Measurements from ENCODE around the gene R3HDM4.

GRCh38 chr19:920051-920864 lies 7.2 kb upstream of the R3HDM4 start:
- peak; percentile 15; the same call in 1 of the 2 replicates for TF ChIP-seq CTCF (IDR thresholded peaks at IDR 0.05)
- TF ChIP-seq ZFX (IDR thresholded peaks at IDR 0.05; ENCODE audit: borderline replicate concordance): no peak

Measured in 22Rv1 (cell line).